K562 (cell line): ENCODE results near the gene B4GALNT4. TPM values are rescaled to one million over a fixed set of nuclear protein-coding genes. Genes with fewer than 3 reads are reported as not detected.
A peak's percentile ranks its signal among the peaks of the same experiment; 100 is the strongest.

Experiments
- ATAC-seq: fragments of 200-7000 bp; cut with Tn5 transposase; 3 replicates; pipeline ENCODE4 v1.9.1; 2020; ENCODE audit warnings: moderate library complexity
- BruUV-seq: library from RNA; stranded (reverse); fragments of 400-500 nt; replicated peaks from 2 replicates; lab custom pipeline; 2021; lab: Mats Ljungman, UMichigan
- CTCF ChIA-PET: fragments of 300-600 bp; formaldehyde crosslinking; extraction: SDS; loops from one replicate; lab custom pipeline; 2021; ENCODE audit warnings: low intra/inter-chr PET ratio; lab: Yijun Ruan, JAX
- POLR2A ChIA-PET: fragments of 300-600, 350-650 bp; sonication (Branson Sonifier 250); formaldehyde crosslinking; extraction: SDS; loops from one replicate; lab custom pipeline; 2021; ENCODE audit warnings: antibody characterized with exemption, inconsistent platforms; lab: Yijun Ruan, JAX
- DNase-seq, 4 experiments: peaks; one replicate each; pipeline versions ENCODE4 v3.0.0 to v3.0.0-alpha.2; 2011 to 2018; ENCODE audit warnings: low spot score in 3 of 4, mixed read lengths in 3 of 4; ENCODE audit errors: extremely low read depth in 1 of 4
- FAIRE-seq: peaks from 2 replicates; lab custom pipeline; 2011; peaks lifted over from hg19 to GRCh38; lab: Jason Lieb, UNC
- H2AFZ ChIP-seq: 2 replicates; pipeline ENCODE4 v1.6.0; 2011; ENCODE audit warnings: low read depth, low read length, control low read depth, inconsistent platforms
- H3K27ac ChIP-seq: fragments of 200-600 bp; 3 replicates; pipeline ENCODE4 v1.8.0; 2011; ENCODE audit warnings: low read depth, mild to moderate bottlenecking, control low read depth, inconsistent platforms, low read length, moderate library complexity, mixed read lengths; ENCODE audit errors: extremely low read depth
- H3K27me3 ChIP-seq, 2 experiments: fragments of 300-600 bp in 1 of 2; 2 replicates in 1 of 2; 3 replicates in 1 of 2; pipeline versions ENCODE4 v1.6.0 to v1.8.0; 2011; ENCODE audit warnings: inconsistent platforms in 2 of 2, low read length in 2 of 2, mild to moderate bottlenecking in 1 of 2, mixed read lengths in 1 of 2, moderate library complexity in 1 of 2; ENCODE audit not compliant: control insufficient read depth in 2 of 2, insufficient read depth in 2 of 2
- H3K36me3 ChIP-seq: fragments of 300-600 bp; 3 replicates; pipeline ENCODE4 v1.8.0; 2011; ENCODE audit warnings: mild to moderate bottlenecking, low read length, inconsistent platforms; ENCODE audit not compliant: control insufficient read depth, insufficient read depth
- H3K4me1 ChIP-seq, 2 experiments: fragments of 200-600 bp in 1 of 2; replicated peaks in 1 of 2; 2 replicates in 1 of 2; 3 replicates in 1 of 2; pipeline versions ENCODE4 v1.5.1 to v1.8.0; 2011; ENCODE audit warnings: inconsistent platforms in 2 of 2, low read length in 2 of 2, mild to moderate bottlenecking in 1 of 2, mixed read lengths in 1 of 2, moderate library complexity in 1 of 2; ENCODE audit not compliant: control insufficient read depth in 2 of 2, insufficient read depth in 2 of 2
- H3K4me2 ChIP-seq: 2 replicates; pipeline ENCODE4 v1.6.1; 2011; ENCODE audit warnings: low read length, control low read depth, inconsistent platforms, mixed read lengths; ENCODE audit not compliant: insufficient read depth
- H3K4me3 ChIP-seq: fragments of 200-600 bp; sonication (generic), shearing (Covaris generic); 2 replicates; pipeline ENCODE4 v1.5.1; 2016; ENCODE audit warnings: control low read depth, inconsistent platforms
- H3K79me2 ChIP-seq: fragments of 200-600 bp; 3 replicates; pipeline ENCODE4 v1.8.0; 2011; ENCODE audit warnings: low read length, inconsistent platforms; ENCODE audit not compliant: control insufficient read depth, insufficient read depth
- H3K9ac ChIP-seq, 2 experiments: 2 replicates each; pipeline versions ENCODE4 v1.6.0 to v1.6.1; 2011; ENCODE audit warnings: low read depth in 2 of 2, low read length in 2 of 2, control low read depth in 1 of 2, inconsistent platforms in 1 of 2, mild to moderate bottlenecking in 1 of 2, mixed read lengths in 1 of 2; ENCODE audit not compliant: insufficient read depth in 1 of 2
- H3K9me1 ChIP-seq: one replicate; pipeline ENCODE4 v1.6.0; 2011; ENCODE audit warnings: inconsistent platforms, mild to moderate bottlenecking, low read length, moderate library complexity; ENCODE audit not compliant: control insufficient read depth, insufficient read depth
- H3K9me3 ChIP-seq: replicated peaks from 2 replicates; pipeline ENCODE4 v1.5.1; 2011; ENCODE audit warnings: low read depth, low read length, inconsistent platforms; ENCODE audit not compliant: control insufficient read depth, insufficient read depth
- H4K20me1 ChIP-seq: replicated peaks from 2 replicates; pipeline ENCODE4 v1.6.1; 2011; ENCODE audit warnings: low read length, inconsistent platforms, mixed read lengths; ENCODE audit not compliant: control insufficient read depth, insufficient read depth
- DEAF1 ChIP-seq: fragments of 450-650 bp; formaldehyde crosslinking; IDR thresholded peaks from 2 replicates; pipeline ENCODE4 v1.4.0; 2020; ENCODE audit warnings: mild to moderate bottlenecking, moderate library complexity
- FOXM1 ChIP-seq, 2 experiments: fragments of 450-650 bp in 1 of 2; sonication (generic) in 1 of 2; formaldehyde crosslinking in 1 of 2; IDR thresholded peaks; 2 replicates each; pipeline versions ENCODE4 v1.6.1 to v1.9.0; 2017 to 2022; ENCODE audit warnings: low read depth in 2 of 2, mild to moderate bottlenecking in 2 of 2, missing genetic modification reagents in 1 of 2, moderate library complexity in 1 of 2
- GTF2A2 ChIP-seq: IDR thresholded peaks from 2 replicates; pipeline ENCODE4 v1.6.1; 2016; ENCODE audit warnings: mild to moderate bottlenecking, missing genetic modification characterization, missing compliant biosample characterization
- HDAC3 ChIP-seq: fragments of 450-650 bp; IDR thresholded peaks from 2 replicates; pipeline ENCODE4 v1.6.1; 2018; ENCODE audit warnings: borderline replicate concordance, mild to moderate bottlenecking, moderate library complexity; ENCODE audit not compliant: partially characterized antibody
- U2AF1 ChIP-seq: fragments of 200-400 bp; formaldehyde crosslinking; optimal IDR thresholded peaks from 2 replicates; pipeline ENCODE3; 2017; ENCODE audit warnings: mild to moderate bottlenecking, low read depth, low read length, moderate library complexity
- ZBTB17 ChIP-seq: fragments of 450-650 bp; formaldehyde crosslinking; IDR thresholded peaks from 2 replicates; pipeline ENCODE4 v1.4.0; 2020; ENCODE audit warnings: mild to moderate bottlenecking
- ZNF224 ChIP-seq: sonication (generic); formaldehyde crosslinking; IDR thresholded peaks from 2 replicates; pipeline ENCODE4 v1.8.0; 2022; ENCODE audit warnings: mild to moderate bottlenecking, missing genetic modification reagents
- WGBS: fragments of 100-300 bp; shearing (Covaris generic); methylation state at CpG from one replicate; pipeline ENCODE4 v1.1.6; 2016; ENCODE audit warnings: low coverage, mixed read lengths; ENCODE audit not compliant: insufficient coverage; ENCODE audit errors: missing lambda C conversion rate; 5-methylcytosine and 5-hydroxymethylcytosine counted together
- in situ Hi-C: fragments of 300-500 bp; cut with MboI; formaldehyde crosslinking; loops from 4 replicates; pipeline ENCODE4 v1.15.0; 2018; ENCODE audit warnings: inconsistent platforms, mixed read lengths
- intact Hi-C: fragments of 100-400 bp; cut with micrococcal nuclease; formaldehyde crosslinking; loops from 2 replicates; pipeline ENCODE4 v1.14.2; 2022
- polyA plus RNA-seq, 8 experiments: library from polyadenylated mRNA; depleted of rRNA in 4 of 8; stranded (reverse) in 5 of 8; unstranded in 3 of 8; fragments of >200 nt; fragmentation: Nextera tagmentation in 2 of 8; fragmentation: Illumina TruSeq in 1 of 8; extraction: Ambion mirVana in 2 of 8; extraction: Trizol in 1 of 8; gene quantifications; 2 replicates each; pipeline versions ENCODE4 v1.2.1 to v1.2.3, GENCODE V29; 2011 to 2014; ENCODE audit warnings: inconsistent platforms in 1 of 8, missing spikeins in 1 of 8
- total RNA-seq, 7 experiments: library from RNA; depleted of rRNA in 6 of 7; stranded (reverse); fragments of >200 nt in 6 of 7; fragmentation: Illumina TruSeq in 2 of 7; extraction: Trizol in 2 of 7; gene quantifications; 2 replicates each; pipeline versions ENCODE4 v1.2.1 to v1.2.3, GENCODE V29; 2011 to 2021; ENCODE audit warnings: low replicate concordance in 1 of 7

B4GALNT4 gene
- total and polyA plus RNA-seq, 9 of the 15 experiments (the other 6 are each of a cell fraction or from before 2014, with no cell fraction given) = 0.20 to 37.1 (median 10.8) TPM; not detected in 1

- no peak overlapping the region for H3K4me2 ChIP-seq
- BruUV-seq = no TSS peak
- no peaks in the 10 kb centered on the region for H3K9me1 ChIP-seq
- H3K4me3 ChIP-seq = no peak overlapping the region
- no peak overlapping the region for H3K27ac ChIP-seq
- H2AFZ ChIP-seq = no peak overlapping the region
- H3K4me1 ChIP-seq = peaks cover 8 to 51% of the 10 kb centered on the region in 2 experiments; a peak in 4 of 5 replicates
- ATAC-seq (no peak), FAIRE-seq (no peak), DNase-seq (no peak)
- in situ Hi-C loops = no loop called here
- 90% methylated on average over 19 of the region's 19 CpGs for WGBS
- ChIA-PET POLR2A (interaction anchor here (0.6 to 1.6 kb wide), 4 partner anchors 10 to 165 kb away, joined by 3 to 7 read pairs (median 3); partner anchors contain the start of genes BET1L and RIC8A), CTCF (no interaction called here)
- H3K9me3 ChIP-seq = peaks cover 5% of the 10 kb centered on the region
- H3K36me3 ChIP-seq = peaks cover 29% of the 10 kb centered on the region; the same call in 2 of the 3 replicates
- intact Hi-C loops = no loop called here
- no peaks in the 10 kb centered on the region for H4K20me1 ChIP-seq
- H3K27me3 ChIP-seq = no peaks in the 10 kb centered on the region
- peaks cover 10% of the 10 kb centered on the region for H3K79me2 ChIP-seq
- peak overlapping the region in 1 of 2 experiments; percentile 45; a peak in 2 of 4 replicates for H3K9ac ChIP-seq
- no peak for TF ChIP-seq ZBTB17
- TF ChIP-seq DEAF1 (CRISPR knock-in tag) = no peak
- no peak for TF ChIP-seq U2AF1
- TF ChIP-seq HDAC3 = no peak
- no peak for TF ChIP-seq ZNF224 (CRISPR knock-in tag)
- TF ChIP-seq FOXM1 (IDR thresholded peaks at IDR 0.05; ENCODE audit: low read depth) = no peak
- TF ChIP-seq FOXM1 (CRISPR knock-in tag; IDR thresholded peaks at IDR 0.05; ENCODE audit: low read depth) = no peak
- TF ChIP-seq GTF2A2 (tag) = no peak
- TF ChIP-seq, all 486 proteins: peak for 0
Observed at GRCh38 chr11:371716-372590, 2.7 kb downstream of the B4GALNT4 start.
